HepG2 (cell line): ENCODE data around the gene KANSL1L.

Source experiments
- ATF4 ChIP-seq, 2 experiments: fragments of 450-650 bp in 1 of 2; sonication (generic) in 1 of 2; formaldehyde crosslinking; IDR thresholded peaks; 2 replicates each; pipeline versions ENCODE4 v1.5.0 to v1.8.0; 2020 to 2022; ENCODE audit warnings: mild to moderate bottlenecking in 1 of 2, missing genetic modification reagents in 1 of 2
- HMGXB3 ChIP-seq: sonication (generic); formaldehyde crosslinking; IDR thresholded peaks from 2 replicates; pipeline ENCODE4 v1.4.0; 2020; ENCODE audit warnings: missing genetic modification reagents, borderline replicate concordance
- UBTF ChIP-seq: sonication (generic); formaldehyde crosslinking; IDR thresholded peaks from 2 replicates; pipeline ENCODE4 v1.4.0; 2020; ENCODE audit warnings: mild to moderate bottlenecking, missing genetic modification reagents
- ZBTB8A ChIP-seq: sonication (generic); formaldehyde crosslinking; IDR thresholded peaks from 2 replicates; pipeline ENCODE4 v1.4.0; 2020; ENCODE audit warnings: mild to moderate bottlenecking, low read depth, missing genetic modification reagents, borderline replicate concordance
- ZNF549 ChIP-seq: sonication (generic); formaldehyde crosslinking; IDR thresholded peaks from 2 replicates; pipeline ENCODE4 v1.5.0; 2020; ENCODE audit warnings: missing genetic modification reagents
- ZNF616 ChIP-seq: sonication (generic); formaldehyde crosslinking; IDR thresholded peaks from 2 replicates; pipeline ENCODE4 v1.5.0; 2020; ENCODE audit warnings: low read depth, mild to moderate bottlenecking, missing genetic modification reagents

GRCh38 chr2:210112871-210113270 lies 58.3 kb downstream of the KANSL1L start:
- no peak for TF ChIP-seq ZNF549
- no peak for TF ChIP-seq ZNF616
- no peak for TF ChIP-seq UBTF (CRISPR knock-in tag)
- no peak for TF ChIP-seq ATF4 (CRISPR knock-in tag; IDR thresholded peaks at IDR 0.05)
- TF ChIP-seq ZBTB8A (CRISPR knock-in tag), result no peak
- TF ChIP-seq HMGXB3 (CRISPR knock-in tag), result no peak
